ENCODE measurements around the gene PAF1. TPM values are rescaled to one million over a fixed set of nuclear protein-coding genes. Genes with fewer than 3 reads are reported as not detected.

The PAF1 gene
- total RNA-seq, 1 donor from 2014 or later = 63.4 TPM

- H3K4me3 ChIP-seq (ENCODE audit: low read depth, low read length) = peak overlapping the region; percentile 98
- no peak for TF ChIP-seq CTCF (conservative IDR thresholded peaks at IDR 0.05; ENCODE audit: low read depth, low read length)
- no peak for DNase-seq (ENCODE audit: low read depth)
Measured at GRCh38 chr19:39412867-39413271, 22.0 kb upstream of the PAF1 start.

- peak; percentile 76 for TF ChIP-seq CTCF (conservative IDR thresholded peaks at IDR 0.05; ENCODE audit: low read depth, low read length)
- H3K4me3 ChIP-seq (ENCODE audit: low read depth, low read length) = peak within 1 kb of the TSS; percentile 98
- DNase-seq (ENCODE audit: low read depth) = peak; percentile 95
Measured at GRCh38 chr19:39412100-39412866, 21.4 kb upstream of the PAF1 start, which contains the start of gene PLEKHG2. PLEKHG2 (plus strand) TSS chr19:39412669; CDS start chr19:39414087, 1,418 bp downstream.

- peak; percentile 97 for TF ChIP-seq CTCF (conservative IDR thresholded peaks at IDR 0.05; ENCODE audit: low read depth, low read length)
- DNase-seq (ENCODE audit: low read depth) = peak; percentile 82
- H3K4me3 ChIP-seq (ENCODE audit: low read depth, low read length) = peak overlapping the region; percentile 14
Measured at GRCh38 chr19:39411832-39412099, 20.9 kb upstream of the PAF1 start.

- TF ChIP-seq CTCF (conservative IDR thresholded peaks at IDR 0.05; ENCODE audit: low read depth, low read length) = no peak
- no peak for DNase-seq (ENCODE audit: low read depth)
- peak overlapping the region; percentile 80 for H3K4me3 ChIP-seq (ENCODE audit: low read depth, low read length)
Measured at GRCh38 chr19:39411081-39411831, 20.4 kb upstream of the PAF1 start.

GRCh38 chr19:39410831-39411080 lies 19.9 kb upstream of the PAF1 start:
- peak overlapping the region; percentile 80 for H3K4me3 ChIP-seq (ENCODE audit: low read depth, low read length)
- DNase-seq (ENCODE audit: low read depth) = no peak

GRCh38 chr19:39410017-39410830 lies 19.3 kb upstream of the PAF1 start:
- H3K4me3 ChIP-seq (ENCODE audit: low read depth, low read length) = peak overlapping the region; percentile 80
- DNase-seq (ENCODE audit: low read depth) = no peak
- no peak for TF ChIP-seq CTCF (conservative IDR thresholded peaks at IDR 0.05; ENCODE audit: low read depth, low read length)

More at GRCh38 chr19:39410831-39411080, 19.9 kb upstream of the PAF1 start:
- TF ChIP-seq CTCF (conservative IDR thresholded peaks at IDR 0.05; ENCODE audit: low read depth, low read length) = no peak

Measured in epithelial cell of proximal tubule (primary cell).